Smooth muscle cell (in vitro differentiated cells): ENCODE data around the gene VPS35L. TPM values are rescaled to one million over a fixed set of nuclear protein-coding genes. Genes with fewer than 3 reads are reported as not detected.
"Not testable (repeated sequence)": the region's sequence is repeated elsewhere in the genome, so short reads cannot be mapped to it uniquely, and the experiment has no call there.

ENCODE experiments used
- DNase-seq: peaks from one replicate; lab custom pipeline; 2025; ENCODE audit not compliant: unreplicated experiment; lab: John Stamatoyannopoulos, UW
- H2AFZ ChIP-seq: fragments of 200-600 bp; sonication (generic); 2 replicates; pipeline ENCODE4 v1.6.0; 2016; ENCODE audit warnings: antibody characterized with exemption, low read depth, mild to moderate bottlenecking
- H3F3A ChIP-seq: fragments of 200-600 bp; sonication (generic); 2 replicates; pipeline ENCODE4 v1.6.0; 2017; ENCODE audit warnings: antibody characterized with exemption, low read depth
- H3K27ac ChIP-seq: fragments of 200-600 bp; sonication (generic); 2 replicates; pipeline ENCODE4 v1.5.1; 2016; ENCODE audit warnings: low read depth, mild to moderate bottlenecking
- H3K27me3 ChIP-seq: fragments of 200-600 bp; sonication (generic); 2 replicates; pipeline ENCODE4 v1.6.1; 2016; ENCODE audit warnings: low read depth, mild to moderate bottlenecking
- H3K36me3 ChIP-seq: fragments of 200-600 bp; sonication (generic); 2 replicates; pipeline ENCODE4 v1.5.1; 2016; ENCODE audit warnings: low read depth
- H3K4me1 ChIP-seq: fragments of 200-600 bp; sonication (generic); 2 replicates; pipeline ENCODE4 v1.5.1; 2016; ENCODE audit warnings: low read depth
- H3K4me2 ChIP-seq: fragments of 200-600 bp; sonication (generic); 2 replicates; pipeline ENCODE4 v1.6.0; 2016; ENCODE audit warnings: mild to moderate bottlenecking
- H3K4me3 ChIP-seq: fragments of 200-600 bp; sonication (generic); 2 replicates; pipeline ENCODE4 v1.5.1; 2016; ENCODE audit warnings: mild to moderate bottlenecking
- H3K79me2 ChIP-seq: fragments of 200-600 bp; sonication (generic); 2 replicates; pipeline ENCODE4 v1.6.0; 2016; ENCODE audit warnings: low read depth, mild to moderate bottlenecking
- H3K9ac ChIP-seq: fragments of 200-600 bp; sonication (generic); 2 replicates; pipeline ENCODE4 v1.6.0; 2016; ENCODE audit warnings: low read depth
- H3K9me3 ChIP-seq: fragments of 200-600 bp; sonication (generic); replicated peaks from 2 replicates; pipeline ENCODE4 v1.5.1; 2016; ENCODE audit warnings: low read depth
- H4K20me1 ChIP-seq: fragments of 200-600 bp; sonication (generic); 2 replicates; pipeline ENCODE4 v1.6.0; 2016; ENCODE audit warnings: low read depth
- WGBS: methylation state at CpG from one replicate; pipeline ENCODE4 v1.1.7; 2016; ENCODE audit warnings: low lambda C conversion rate; 5-methylcytosine and 5-hydroxymethylcytosine counted together
- polyA plus RNA-seq: library from polyadenylated mRNA; unstranded; fragments of >200 nt; fragmentation: Nextera tagmentation; extraction: Ambion mirVana; gene quantifications from 2 replicates; pipeline ENCODE4 v1.2.1, GENCODE V29; 2016
- total RNA-seq: library from RNA; depleted of rRNA; stranded (reverse); fragments of >200 nt; gene quantifications from 2 replicates; pipeline ENCODE4 v1.2.3, GENCODE V29; 2014
- TF ChIP-seq, protein P1 (sequence below): fragments of 200-600 bp; sonication (generic); IDR thresholded peaks from 2 replicates; pipeline ENCODE4 v1.5.1; 2017; ENCODE audit warnings: borderline replicate concordance, mild to moderate bottlenecking, antibody characterized with exemption; ENCODE audit not compliant: insufficient read depth, poor library complexity, severe bottlenecking

VPS35L gene
- total and polyA plus RNA-seq, 2 experiments from 2014 or later, result 46.7 to 47.4 TPM

DNA sequence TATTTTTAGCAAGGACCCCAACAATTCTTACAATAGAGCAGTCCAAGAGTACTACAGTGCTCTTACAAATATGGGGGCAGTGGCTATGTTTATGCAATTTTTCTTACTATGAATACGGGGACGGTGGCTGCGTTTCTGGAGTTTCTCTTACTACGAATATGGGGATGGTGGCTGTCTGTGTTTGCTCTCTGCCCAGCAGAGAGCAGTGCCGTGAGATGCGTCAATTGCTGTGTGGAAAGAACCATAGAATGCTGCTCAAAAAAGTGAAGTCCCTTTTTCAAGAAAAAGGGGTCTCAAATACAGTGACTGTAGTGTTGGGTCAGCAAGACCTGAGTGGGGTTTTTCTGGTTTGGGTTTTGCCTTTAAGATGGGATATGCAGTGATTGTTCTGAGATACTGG, 108.7 kb downstream of the VPS35L start:
- H3K27me3 ChIP-seq, result no peaks in the 10 kb centered on the region
- H3K4me1 ChIP-seq, result no peaks in the 10 kb centered on the region
- TF ChIP-seq, protein P1, sequence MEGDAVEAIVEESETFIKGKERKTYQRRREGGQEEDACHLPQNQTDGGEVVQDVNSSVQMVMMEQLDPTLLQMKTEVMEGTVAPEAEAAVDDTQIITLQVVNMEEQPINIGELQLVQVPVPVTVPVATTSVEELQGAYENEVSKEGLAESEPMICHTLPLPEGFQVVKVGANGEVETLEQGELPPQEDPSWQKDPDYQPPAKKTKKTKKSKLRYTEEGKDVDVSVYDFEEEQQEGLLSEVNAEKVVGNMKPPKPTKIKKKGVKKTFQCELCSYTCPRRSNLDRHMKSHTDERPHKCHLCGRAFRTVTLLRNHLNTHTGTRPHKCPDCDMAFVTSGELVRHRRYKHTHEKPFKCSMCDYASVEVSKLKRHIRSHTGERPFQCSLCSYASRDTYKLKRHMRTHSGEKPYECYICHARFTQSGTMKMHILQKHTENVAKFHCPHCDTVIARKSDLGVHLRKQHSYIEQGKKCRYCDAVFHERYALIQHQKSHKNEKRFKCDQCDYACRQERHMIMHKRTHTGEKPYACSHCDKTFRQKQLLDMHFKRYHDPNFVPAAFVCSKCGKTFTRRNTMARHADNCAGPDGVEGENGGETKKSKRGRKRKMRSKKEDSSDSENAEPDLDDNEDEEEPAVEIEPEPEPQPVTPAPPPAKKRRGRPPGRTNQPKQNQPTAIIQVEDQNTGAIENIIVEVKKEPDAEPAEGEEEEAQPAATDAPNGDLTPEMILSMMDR, result no peak
- no peak overlapping the region for H3K9ac ChIP-seq
- H3K4me3 ChIP-seq, result no peak overlapping the region
- no peaks in the 10 kb centered on the region for H3K79me2 ChIP-seq
- no peaks in the 10 kb centered on the region for H3K9me3 ChIP-seq
- H3K27ac ChIP-seq, result no peak overlapping the region
- H2AFZ ChIP-seq, result no peak overlapping the region
- 98% methylated on average over 6 of the region's 6 CpGs for WGBS
- no peaks in the 10 kb centered on the region for H4K20me1 ChIP-seq
- H3F3A ChIP-seq, result no peaks in the 10 kb centered on the region
- DNase-seq, result no peak
- no peak overlapping the region for H3K4me2 ChIP-seq
- peaks cover 4% of the 10 kb centered on the region for H3K36me3 ChIP-seq

DNA sequence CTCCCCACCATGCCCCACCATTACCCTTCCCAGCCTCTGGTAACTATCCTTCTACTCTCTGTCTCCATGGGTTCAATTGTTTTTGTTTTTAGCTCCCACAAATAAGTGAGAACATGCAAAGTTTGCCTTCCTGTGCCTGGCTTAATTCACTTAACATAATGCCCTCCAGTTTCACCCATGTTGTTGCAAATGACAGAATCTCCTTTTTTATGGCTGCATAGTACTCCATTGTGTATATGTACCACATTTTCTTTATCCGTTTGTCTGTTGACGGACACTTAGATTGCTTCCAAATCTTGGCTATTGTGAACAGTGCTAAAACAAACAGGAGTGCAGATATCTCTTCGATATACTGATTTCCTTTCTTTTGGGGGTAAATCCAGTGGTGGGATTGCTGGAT, 109.8 kb downstream of the VPS35L start:
- not testable (repeated sequence) for H3K9ac ChIP-seq, H3K79me2 ChIP-seq, H3K27me3 ChIP-seq, H3K36me3 ChIP-seq, H2AFZ ChIP-seq, H3K4me2 ChIP-seq, H3K9me3 ChIP-seq, H3K4me3 ChIP-seq, DNase-seq, H3K27ac ChIP-seq, H3K4me1 ChIP-seq, H3F3A ChIP-seq, H4K20me1 ChIP-seq
- 96% methylated on average over 3 of the region's 3 CpGs for WGBS

DNA sequence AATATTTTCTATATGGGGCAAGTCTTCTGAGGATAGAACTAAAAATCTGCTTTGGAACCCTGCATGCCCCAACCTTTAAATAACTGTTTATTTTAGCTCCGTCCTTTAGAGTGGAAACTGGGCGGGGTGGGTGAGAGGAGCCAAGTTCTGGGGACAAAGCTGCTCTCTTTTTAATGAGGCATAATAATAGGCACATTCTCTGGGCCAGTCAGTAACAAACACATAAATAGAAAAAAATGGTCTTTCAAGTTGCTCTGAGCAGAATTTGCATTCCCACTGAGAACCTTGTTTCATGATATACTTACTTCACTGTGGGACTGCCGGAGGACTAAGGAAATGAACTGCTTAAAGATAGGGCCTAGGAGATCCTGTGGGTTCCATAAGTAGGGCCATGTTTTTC, 111.0 kb downstream of the VPS35L start:
- Histone ChIP-seq H3K79me2 (no peaks in the 10 kb centered on the region), H3K36me3 (peaks cover 7% of the 10 kb centered on the region), H3K9me3 (no peaks in the 10 kb centered on the region), H2AFZ (no peak overlapping the region), H3K9ac (no peak overlapping the region), H3F3A (no peaks in the 10 kb centered on the region), H3K27me3 (no peaks in the 10 kb centered on the region), H3K4me3 (no peak overlapping the region), H3K4me1 (no peaks in the 10 kb centered on the region), H4K20me1 (no peaks in the 10 kb centered on the region), H3K27ac (no peak overlapping the region), H3K4me2 (no peak overlapping the region)
- no peak for DNase-seq
- 88% methylated on average over 3 of the region's 3 CpGs for WGBS
- TF ChIP-seq, protein P1, result no peak

DNA sequence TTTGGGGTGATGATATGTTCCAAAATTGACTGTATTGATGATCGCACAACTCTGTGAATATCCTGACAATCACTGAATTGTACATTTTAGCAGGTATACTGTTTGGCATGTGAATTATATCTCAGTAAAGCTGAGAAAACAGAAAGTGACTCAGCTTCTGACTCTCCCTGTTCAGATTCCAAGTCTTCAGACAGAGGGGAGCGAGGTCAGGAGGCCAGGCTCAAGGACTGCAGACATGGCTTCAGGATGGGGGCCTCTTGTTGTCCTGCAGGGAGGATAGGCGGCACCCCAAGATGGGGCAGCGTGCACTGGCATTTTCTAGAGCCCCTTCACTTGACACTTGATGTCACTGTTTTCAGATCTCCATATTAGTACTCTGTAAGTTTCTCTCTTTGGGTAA, 116.9 kb downstream of the VPS35L start:
- WGBS, result 95% methylated on average over 4 of the region's 4 CpGs
- no peak overlapping the region for H3K27ac ChIP-seq
- no peak overlapping the region for H3K4me2 ChIP-seq
- no peaks in the 10 kb centered on the region for H3K4me1 ChIP-seq
- no peaks in the 10 kb centered on the region for H3F3A ChIP-seq
- H3K9ac ChIP-seq, result no peak overlapping the region
- H3K79me2 ChIP-seq, result no peaks in the 10 kb centered on the region
- no peak overlapping the region for H3K4me3 ChIP-seq
- peaks cover 7% of the 10 kb centered on the region for H3K36me3 ChIP-seq
- no peak overlapping the region for H2AFZ ChIP-seq
- TF ChIP-seq, protein P1, result no peak
- no peaks in the 10 kb centered on the region for H3K9me3 ChIP-seq
- no peaks in the 10 kb centered on the region for H4K20me1 ChIP-seq
- H3K27me3 ChIP-seq, result no peaks in the 10 kb centered on the region
- DNase-seq, result no peak
